Dermis microvascular lymphatic vessel endothelial cell (primary cell): Measurements from ENCODE around the gene CLPTM1. TPM values are rescaled to one million over a fixed set of nuclear protein-coding genes. Genes with fewer than 3 reads are reported as not detected.

Source experiments
- total RNA-seq: library from RNA; depleted of rRNA; stranded (reverse); fragments of >200 nt; gene quantifications from 2 replicates; pipeline ENCODE4 v1.2.1, GENCODE V29; 2014

The CLPTM1 gene
- total RNA-seq, 1 donor from 2014 or later: 23.2 TPM

Other genes with a start within 250 kb of the CLPTM1 start
- gene BCL3, start 206.7 kb upstream of the CLPTM1 start, total RNA-seq: 1.4 and 3.8 TPM in 2 replicates
- gene CBLC, start 177.5 kb upstream of the CLPTM1 start, total RNA-seq: 0.13 TPM in 1 of 2 replicates, not detected in the other
- 14.9 and 40.6 TPM in 2 replicates for gene BCAM, start 146.3 kb upstream of the CLPTM1 start, total RNA-seq
- 75.6 and 127 TPM in 2 replicates for gene NECTIN2, start 109.1 kb upstream of the CLPTM1 start, total RNA-seq
- 41.0 and 48.9 TPM in 2 replicates for gene TOMM40, start 64.1 kb upstream of the CLPTM1 start, total RNA-seq
- gene APOE, start 49.6 kb upstream of the CLPTM1 start, total RNA-seq: 0.64 and 3.5 TPM in 2 replicates
- gene APOC1, start 40.8 kb upstream of the CLPTM1 start, total RNA-seq: 0.63 and 1.8 TPM in 2 replicates
- gene APOC4, start 13.1 kb upstream of the CLPTM1 start, total RNA-seq: not detected in 2 replicates
- gene APOC2, start 9.3 kb upstream of the CLPTM1 start, total RNA-seq: not detected in 2 replicates
- 8.2 and 16.2 TPM in 2 replicates for gene RELB, start 46.1 kb downstream of the CLPTM1 start, total RNA-seq
- gene CLASRP, start 83.7 kb downstream of the CLPTM1 start, total RNA-seq: 4.2 and 6.6 TPM in 2 replicates
- 0.13 and 0.25 TPM in 2 replicates for gene ZNF296, start 121.1 kb downstream of the CLPTM1 start, total RNA-seq
- 17.7 and 22.0 TPM in 2 replicates for gene GEMIN7, start 123.9 kb downstream of the CLPTM1 start, total RNA-seq
- gene PPP1R37, start 137.8 kb downstream of the CLPTM1 start, total RNA-seq: 18.2 and 26.4 TPM in 2 replicates
- 0.13 TPM in 2 replicates for gene NKPD1, start 205.6 kb downstream of the CLPTM1 start, total RNA-seq
- 19.0 and 34.4 TPM in 2 replicates for gene TRAPPC6A, start 222.9 kb downstream of the CLPTM1 start, total RNA-seq
- gene BLOC1S3, start 223.4 kb downstream of the CLPTM1 start, total RNA-seq: 2.6 and 4.0 TPM in 2 replicates